ENCODE measurements around the gene WDR54.

- TF ChIP-seq HNF4G (IDR thresholded peaks at IDR 0.05) (no peak), TAF1 (conservative IDR thresholded peaks at IDR 0.05) (no peak), YY1 (IDR thresholded peaks at IDR 0.05) (no peak), CTCF (IDR thresholded peaks at IDR 0.05; ENCODE audit: low read depth, low read length, missing input control) (no peak), ATF3 (IDR thresholded peaks at IDR 0.05) (no peak), EGR1 (IDR thresholded peaks at IDR 0.05; ENCODE audit: low read depth in 2 of 2) (no peak), HNF4A (conservative IDR thresholded peaks at IDR 0.05) (no peak), GABPA (IDR thresholded peaks at IDR 0.05 in 1 of 2, conservative IDR thresholded peaks at IDR 0.05 in 1 of 2) (no peak), RAD21 (IDR thresholded peaks at IDR 0.05) (no peak)
These were observed 45.7 kb upstream of the WDR54 start for GRCh38 chr2:74375838-74376237.

All from liver (tissue), 3 donors.